Muscle layer of duodenum (tissue), 2 donors: ENCODE measurements around the gene KIF26B.

ENCODE experiments used
- H3K27ac ChIP-seq: one replicate; pipeline ENCODE4 v1.7.0; 2013; ENCODE audit warnings: mild to moderate bottlenecking, low read length
- H3K27me3 ChIP-seq: one replicate; pipeline ENCODE4 v1.7.0; 2013; ENCODE audit warnings: low read depth, mild to moderate bottlenecking, control low read depth, low read length
- H3K36me3 ChIP-seq, 2 donors: one replicate each; pipeline ENCODE4 v1.7.0; 2013; ENCODE audit warnings: low read length in 2 of 2, control low read depth in 1 of 2, mild to moderate bottlenecking in 1 of 2; ENCODE audit not compliant: insufficient read depth in 2 of 2, control insufficient read depth in 1 of 2
- H3K4me1 ChIP-seq, 2 donors: one replicate each; pipeline ENCODE4 v1.7.0; 2013; ENCODE audit warnings: low read length in 2 of 2, mild to moderate bottlenecking in 2 of 2, control low read depth in 1 of 2, moderate library complexity in 1 of 2; ENCODE audit not compliant: insufficient read depth in 2 of 2, control insufficient read depth in 1 of 2
- H3K4me3 ChIP-seq, 2 donors: one replicate each; pipeline ENCODE4 v1.7.0; 2013; ENCODE audit warnings: low read length in 2 of 2, low read depth in 1 of 2, mild to moderate bottlenecking in 1 of 2
- H3K9me3 ChIP-seq, 2 donors: one replicate each; pipeline ENCODE4 v1.7.0; 2013; ENCODE audit warnings: low read length in 2 of 2, control low read depth in 1 of 2, mild to moderate bottlenecking in 1 of 2; ENCODE audit not compliant: control insufficient read depth in 1 of 2
- donor health status: healthy.

KIF26B gene

GRCh38 chr1:245404527-245404926, 249.7 kb downstream of the KIF26B start:
- Histone ChIP-seq H3K4me1 (no peaks in the 10 kb centered on the region), H3K27me3 (no peaks in the 10 kb centered on the region), H3K36me3 (no peaks in the 10 kb centered on the region), H3K27ac (no peak overlapping the region), H3K4me3 (no peak overlapping the region), H3K9me3 (no peaks in the 10 kb centered on the region)

GRCh38 chr1:245404952-245405351, 250.2 kb downstream of the KIF26B start:
- H3K9me3 ChIP-seq = no peaks in the 10 kb centered on the region
- no peaks in the 10 kb centered on the region for H3K27me3 ChIP-seq
- H3K27ac ChIP-seq = no peak overlapping the region
- no peaks in the 10 kb centered on the region for H3K36me3 ChIP-seq
- no peaks in the 10 kb centered on the region for H3K4me1 ChIP-seq
- no peak overlapping the region for H3K4me3 ChIP-seq

- no peak overlapping the region for H3K27ac ChIP-seq
- H3K9me3 ChIP-seq = no peaks in the 10 kb centered on the region
- H3K27me3 ChIP-seq = no peaks in the 10 kb centered on the region
- H3K4me3 ChIP-seq = no peak overlapping the region
- H3K36me3 ChIP-seq = no peaks in the 10 kb centered on the region
- H3K4me1 ChIP-seq = no peaks in the 10 kb centered on the region
These were observed 251.6 kb downstream of the KIF26B start for GRCh38 chr1:245406426-245406825.

- no peaks in the 10 kb centered on the region for H3K27me3 ChIP-seq
- no peaks in the 10 kb centered on the region for H3K9me3 ChIP-seq
- H3K27ac ChIP-seq = no peak overlapping the region
These were observed 253.2 kb downstream of the KIF26B start for GRCh38 chr1:245407983-245408382.

GRCh38 chr1:245409341-245410195, 254.8 kb downstream of the KIF26B start:
- Histone ChIP-seq H3K4me3 (no peak overlapping the region), H3K27me3 (no peaks in the 10 kb centered on the region), H3K4me1 (no peaks in the 10 kb centered on the region), H3K27ac (no peak overlapping the region), H3K9me3 (no peaks in the 10 kb centered on the region), H3K36me3 (no peaks in the 10 kb centered on the region)

More at GRCh38 chr1:245407983-245408382, 253.2 kb downstream of the KIF26B start:
- no peaks in the 10 kb centered on the region for H3K4me1 ChIP-seq
- H3K36me3 ChIP-seq = no peaks in the 10 kb centered on the region
- H3K4me3 ChIP-seq = no peak overlapping the region

- Histone ChIP-seq H3K4me1 (no peaks in the 10 kb centered on the region), H3K9me3 (no peaks in the 10 kb centered on the region), H3K27ac (no peak overlapping the region)
These were observed 256.7 kb downstream of the KIF26B start for GRCh38 chr1:245411245-245412036.

GRCh38 chr1:245412306-245412705, 257.5 kb downstream of the KIF26B start:
- no peaks in the 10 kb centered on the region for H3K9me3 ChIP-seq
- no peaks in the 10 kb centered on the region for H3K36me3 ChIP-seq
- H3K4me3 ChIP-seq = no peak overlapping the region
- H3K4me1 ChIP-seq = no peaks in the 10 kb centered on the region
- no peak overlapping the region for H3K27ac ChIP-seq
- H3K27me3 ChIP-seq = no peaks in the 10 kb centered on the region

More at GRCh38 chr1:245411245-245412036, 256.7 kb downstream of the KIF26B start:
- H3K27me3 ChIP-seq = no peaks in the 10 kb centered on the region
- no peaks in the 10 kb centered on the region for H3K36me3 ChIP-seq
- no peak overlapping the region for H3K4me3 ChIP-seq

- no peak overlapping the region for H3K27ac ChIP-seq
- no peaks in the 10 kb centered on the region for H3K9me3 ChIP-seq
- no peaks in the 10 kb centered on the region for H3K27me3 ChIP-seq
- H3K36me3 ChIP-seq = no peaks in the 10 kb centered on the region
- no peaks in the 10 kb centered on the region for H3K4me1 ChIP-seq
- no peak overlapping the region for H3K4me3 ChIP-seq
These were observed 262.0 kb downstream of the KIF26B start for GRCh38 chr1:245416781-245417180.

- Histone ChIP-seq H3K27me3 (no peaks in the 10 kb centered on the region), H3K4me3 (no peak overlapping the region), H3K9me3 (no peaks in the 10 kb centered on the region), H3K27ac (no peak overlapping the region), H3K4me1 (no peaks in the 10 kb centered on the region), H3K36me3 (no peaks in the 10 kb centered on the region)
These were observed 263.3 kb downstream of the KIF26B start for GRCh38 chr1:245418077-245418476.

- Histone ChIP-seq H3K4me1 (no peaks in the 10 kb centered on the region), H3K27ac (no peak overlapping the region), H3K36me3 (no peaks in the 10 kb centered on the region), H3K9me3 (no peaks in the 10 kb centered on the region), H3K27me3 (no peaks in the 10 kb centered on the region), H3K4me3 (no peak overlapping the region)
These were observed 264.7 kb downstream of the KIF26B start for GRCh38 chr1:245419461-245419978.

GRCh38 chr1:245419989-245420388, 265.2 kb downstream of the KIF26B start:
- Histone ChIP-seq H3K9me3 (no peaks in the 10 kb centered on the region), H3K27ac (no peak overlapping the region), H3K4me3 (no peak overlapping the region), H3K4me1 (no peaks in the 10 kb centered on the region), H3K27me3 (no peaks in the 10 kb centered on the region), H3K36me3 (no peaks in the 10 kb centered on the region)
